Measurements from ENCODE around the gene ZNF211. TPM values are rescaled to one million over a fixed set of nuclear protein-coding genes. Genes with fewer than 3 reads are reported as not detected.

Gene ZNF211
- total RNA-seq = 1 to 10 TPM; 2.9 to 5.5 (median 4.3) TPM

DNA sequence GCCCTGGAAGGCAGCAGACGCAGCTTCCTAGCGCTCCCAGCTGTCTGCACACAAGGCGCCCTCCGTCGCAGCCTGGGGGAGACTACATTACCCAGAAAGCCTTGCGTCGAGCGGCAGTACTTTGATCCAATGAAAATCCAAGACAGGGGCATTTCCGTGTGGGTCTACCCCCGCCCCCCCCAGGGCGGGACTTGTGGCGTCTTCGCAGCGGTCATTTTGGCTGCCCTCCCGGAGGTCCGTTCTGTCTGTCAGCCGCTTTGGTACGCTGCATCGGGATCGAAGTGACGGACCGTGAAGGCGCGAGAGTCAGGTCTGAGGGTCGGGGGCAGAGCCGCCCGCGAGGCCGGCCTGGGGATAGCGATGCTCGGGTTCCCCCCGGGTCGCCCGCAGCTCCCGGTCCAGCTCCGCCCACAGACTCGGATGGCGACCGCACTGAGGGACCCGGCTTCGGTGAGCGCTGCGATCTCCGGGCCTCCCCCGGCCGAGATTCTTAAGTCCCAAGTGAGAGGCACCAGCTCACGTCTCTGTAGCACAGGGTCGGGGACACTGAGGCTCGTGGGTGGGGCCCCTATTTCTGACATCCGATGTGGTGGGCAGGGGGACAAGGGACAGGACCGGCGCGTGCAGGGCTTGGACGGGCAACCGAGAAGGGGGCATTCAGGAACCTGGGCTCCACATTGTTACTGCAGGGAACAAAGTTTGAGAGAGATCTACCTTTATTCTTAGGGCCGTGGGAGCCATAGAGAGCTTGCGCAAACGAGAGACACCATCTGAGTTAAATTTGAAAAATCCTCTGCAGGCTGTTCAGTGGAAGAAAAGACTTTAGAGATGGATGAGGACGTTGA lies at the start of gene ZNF211:
ZNF211 (plus strand) TSS at position 182 of the 845 bp plus-strand sequence; CDS start at position 361, 179 bp downstream.
- TF ChIP-seq, protein P1, sequence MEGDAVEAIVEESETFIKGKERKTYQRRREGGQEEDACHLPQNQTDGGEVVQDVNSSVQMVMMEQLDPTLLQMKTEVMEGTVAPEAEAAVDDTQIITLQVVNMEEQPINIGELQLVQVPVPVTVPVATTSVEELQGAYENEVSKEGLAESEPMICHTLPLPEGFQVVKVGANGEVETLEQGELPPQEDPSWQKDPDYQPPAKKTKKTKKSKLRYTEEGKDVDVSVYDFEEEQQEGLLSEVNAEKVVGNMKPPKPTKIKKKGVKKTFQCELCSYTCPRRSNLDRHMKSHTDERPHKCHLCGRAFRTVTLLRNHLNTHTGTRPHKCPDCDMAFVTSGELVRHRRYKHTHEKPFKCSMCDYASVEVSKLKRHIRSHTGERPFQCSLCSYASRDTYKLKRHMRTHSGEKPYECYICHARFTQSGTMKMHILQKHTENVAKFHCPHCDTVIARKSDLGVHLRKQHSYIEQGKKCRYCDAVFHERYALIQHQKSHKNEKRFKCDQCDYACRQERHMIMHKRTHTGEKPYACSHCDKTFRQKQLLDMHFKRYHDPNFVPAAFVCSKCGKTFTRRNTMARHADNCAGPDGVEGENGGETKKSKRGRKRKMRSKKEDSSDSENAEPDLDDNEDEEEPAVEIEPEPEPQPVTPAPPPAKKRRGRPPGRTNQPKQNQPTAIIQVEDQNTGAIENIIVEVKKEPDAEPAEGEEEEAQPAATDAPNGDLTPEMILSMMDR (IDR thresholded peaks at IDR 0.05 in 4 of 5, conservative IDR thresholded peaks at IDR 0.05 in 1 of 5) = no peak
- TF ChIP-seq POLR2A (IDR thresholded peaks at IDR 0.05) = no peak
- peak; percentile 100 for ATAC-seq
- intact Hi-C loops (cut with DNase I; ENCODE audit: low total_unique reads) (loop anchor here (1.0 to 5.0 kb wide), 6 partner anchors 19 to 1126 kb away; partner anchors contain the start of genes ZNF134, ZNF416, ZNF419 and ZNF471), in situ Hi-C loops (cut with MboI; ENCODE audit: low sequenced_read_pairs in 4 of 4) (loop anchor here in 1 of 4 donors (5.0 kb wide), 1 partner anchor 56 kb away; the partner anchor contains the start of gene ZNF416)
- H3K9me3 ChIP-seq = peaks cover under 1 to 11% (median 5%) of the 10 kb centered on the region in 3 donors
- H3K36me3 ChIP-seq = peaks cover 9 to 38% of the 10 kb centered on the region in 2 donors
- DNase-seq = peak; percentile 82 to 92
- no peaks in the 10 kb centered on the region for H3K27me3 ChIP-seq
- peaks cover 7 to 13% of the 10 kb centered on the region in 2 donors for H3K4me1 ChIP-seq
- peak within 1 kb of the TSS; percentile 79 to 86 (median 86) for H3K27ac ChIP-seq
- peak within 1 kb of the TSS; percentile 85 to 96 (median 92) for H3K4me3 ChIP-seq

DNA sequence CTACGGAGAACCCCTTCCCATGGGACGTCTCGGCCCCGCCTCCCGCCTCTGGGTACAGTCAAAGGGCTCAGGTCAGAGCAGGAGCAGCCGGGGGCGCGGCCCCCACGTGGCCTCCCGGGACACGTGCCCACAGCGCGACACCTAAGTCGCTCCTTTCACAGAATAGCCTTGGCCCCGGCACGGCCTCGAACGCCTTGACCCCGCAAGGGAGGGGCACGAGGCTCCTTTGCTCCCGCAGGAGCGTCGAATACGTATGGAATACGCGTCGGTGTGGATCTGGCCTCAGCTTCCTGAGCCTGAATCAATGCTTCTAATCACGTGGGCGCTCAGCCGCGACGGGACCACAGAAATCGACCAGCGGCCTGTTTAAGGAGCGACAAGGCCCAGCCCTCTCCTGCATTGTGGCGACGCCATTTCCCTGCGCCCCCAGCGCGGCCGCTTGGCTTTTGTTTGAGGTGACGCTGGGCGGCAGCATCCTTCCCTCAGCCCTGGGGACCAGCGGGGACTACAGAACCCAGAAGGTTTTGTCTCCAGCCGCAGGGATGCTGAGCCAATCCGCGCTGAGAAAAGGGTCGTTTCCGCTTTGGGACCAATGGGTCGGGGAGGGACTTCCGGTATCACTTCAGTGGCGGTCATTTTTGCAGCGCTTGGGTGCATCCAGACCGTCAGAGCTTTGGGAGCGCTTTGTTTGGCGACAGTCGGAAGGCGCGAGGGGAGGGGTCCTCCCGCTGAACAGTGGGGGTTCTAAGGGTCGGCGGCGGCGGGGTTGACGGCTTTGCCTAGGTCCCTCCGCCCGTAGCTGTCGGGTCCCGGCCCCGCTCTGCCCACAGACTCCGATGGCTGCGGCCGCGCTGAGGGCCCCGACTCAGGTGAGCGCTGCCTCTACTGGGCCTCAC lies 49.2 kb upstream of the ZNF211 start, which contains the start of gene ZIK1:
ZIK1 (plus strand) TSS at position 625 of the 896 bp plus-strand sequence; CDS start at position 837, 212 bp downstream.
- intact Hi-C loops (cut with DNase I; ENCODE audit: low total_unique reads) (no loop called here), in situ Hi-C loops (cut with MboI; ENCODE audit: low sequenced_read_pairs in 4 of 4) (no loop called here)
- no peaks in the 10 kb centered on the region for H3K27me3 ChIP-seq
- H3K4me3 ChIP-seq = peak within 1 kb of the TSS; percentile 73 to 85 (median 78)
- H3K4me1 ChIP-seq = peaks cover 10 to 19% of the 10 kb centered on the region in 2 donors
- TF ChIP-seq, protein P1 (IDR thresholded peaks at IDR 0.05 in 4 of 5, conservative IDR thresholded peaks at IDR 0.05 in 1 of 5) = no peak
- no peak for TF ChIP-seq POLR2A (IDR thresholded peaks at IDR 0.05)
- H3K27ac ChIP-seq = peak within 1 kb of the TSS; percentile 48 to 67 (median 58)
- H3K36me3 ChIP-seq = peaks cover 0 to 13% of the 10 kb centered on the region in 2 donors
- H3K9me3 ChIP-seq = peaks cover 0 to 8% (median 0%) of the 10 kb centered on the region in 3 donors
- DNase-seq (peak; percentile 81 to 85), ATAC-seq (peak; percentile 95 to 98)

DNA sequence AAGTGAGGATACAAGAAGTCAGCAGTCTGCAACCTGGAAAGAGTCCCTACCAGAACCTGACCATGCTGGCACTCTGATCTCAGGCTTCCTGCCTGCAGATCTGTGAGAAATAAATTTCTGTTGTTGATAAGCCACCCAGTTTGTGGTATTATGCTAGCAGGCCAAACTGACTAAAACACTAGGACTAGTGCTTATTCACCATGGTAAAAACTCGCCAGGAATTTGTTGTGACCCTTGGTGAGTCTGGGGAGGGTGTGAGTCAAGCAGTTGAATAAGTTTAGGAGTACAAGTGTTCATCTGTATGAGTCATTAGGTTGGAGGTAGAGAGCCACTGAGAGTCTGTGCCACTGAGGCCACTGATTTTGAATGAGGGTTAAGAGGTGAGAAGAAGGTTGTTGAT lies 45.4 kb upstream of the ZNF211 start:
- TF ChIP-seq POLR2A (IDR thresholded peaks at IDR 0.05) = no peak
- TF ChIP-seq, protein P1 (IDR thresholded peaks at IDR 0.05 in 4 of 5, conservative IDR thresholded peaks at IDR 0.05 in 1 of 5) = no peak
- Histone ChIP-seq H3K4me3 (no peak overlapping the region), H3K4me1 (peaks cover 10 to 14% of the 10 kb centered on the region in 2 donors), H3K27me3 (no peaks in the 10 kb centered on the region), H3K27ac (no peak overlapping the region), H3K9me3 (peaks cover 4 to 32% (median 10%) of the 10 kb centered on the region in 3 donors), H3K36me3 (peaks cover 8 to 49% of the 10 kb centered on the region in 2 donors)
- ATAC-seq = no peak
- in situ Hi-C loops (cut with MboI; ENCODE audit: low sequenced_read_pairs in 4 of 4) = no loop called here
- no peak for DNase-seq
- intact Hi-C loops (cut with DNase I; ENCODE audit: low total_unique reads) = no loop called here

DNA sequence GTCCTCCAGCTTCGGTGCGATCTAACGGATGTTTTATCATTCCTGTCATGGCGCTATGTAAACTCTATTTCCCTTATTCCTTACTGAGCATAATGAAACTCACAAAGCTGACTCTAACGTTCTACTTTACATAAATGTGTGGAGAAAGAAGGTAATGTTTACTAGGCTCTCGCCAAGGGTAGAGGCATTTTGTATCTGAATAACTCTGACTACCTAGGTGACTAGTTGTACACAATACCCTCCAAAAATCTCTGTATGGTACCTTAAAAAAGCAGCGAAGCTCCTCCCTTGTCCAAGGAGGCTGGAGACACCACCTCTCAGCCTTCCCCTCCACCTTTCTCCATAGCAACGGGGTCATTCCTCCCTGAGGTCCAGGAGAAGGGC lies 33.6 kb upstream of the ZNF211 start:
- no peak for TF ChIP-seq POLR2A (IDR thresholded peaks at IDR 0.05)
- intact Hi-C loops (cut with DNase I; ENCODE audit: low total_unique reads) = loop anchor here (1.0 to 2.0 kb wide), 3 partner anchors 15 to 40 kb away; partner anchors contain the start of genes ZNF134 and ZNF550

More for the DNA sequence above, 33.6 kb upstream of the ZNF211 start:
- no peaks in the 10 kb centered on the region for H3K27me3 ChIP-seq
- H3K36me3 ChIP-seq = peaks cover 0 to 11% of the 10 kb centered on the region in 2 donors
- peak in 1 of 2 donors; percentile 11 for ATAC-seq
- H3K4me1 ChIP-seq = peaks cover 7 to 9% of the 10 kb centered on the region in 2 donors
- in situ Hi-C loops (cut with MboI; ENCODE audit: low sequenced_read_pairs in 4 of 4) = no loop called here
- DNase-seq = no peak
- peak overlapping the region; percentile 76 to 98 (median 79) for H3K4me3 ChIP-seq
- peaks cover 0 to 6% (median 5%) of the 10 kb centered on the region in 3 donors for H3K9me3 ChIP-seq
- H3K27ac ChIP-seq = peak overlapping the region; percentile 22 to 70 (median 50)
